Suprapubic skin (tissue), 4 donors: ENCODE data around the gene TOX3.

Source experiments
- CTCF ChIP-seq, 2 donors: fragments of 200-600 bp in 1 of 2; fragments of 450-650 bp in 1 of 2; sonication (generic) in 1 of 2; IDR thresholded peaks; one replicate each; pipeline ENCODE4 v1.5.1; 2016 to 2019; ENCODE audit warnings: antibody characterized with exemption in 2 of 2, mild to moderate bottlenecking in 1 of 2, moderate library complexity in 1 of 2
- EP300 ChIP-seq: sonication (generic); formaldehyde crosslinking; IDR thresholded peaks from one replicate; pipeline ENCODE4 v1.6.1; 2017; ENCODE audit warnings: antibody characterized with exemption
- POLR2AphosphoS5 ChIP-seq, 3 donors: sonication (generic); formaldehyde crosslinking; IDR thresholded peaks; one replicate each; pipeline ENCODE4 v1.6.1; 2017; ENCODE audit warnings: antibody characterized with exemption in 3 of 3

- no peak for TF ChIP-seq CTCF (IDR thresholded peaks at IDR 0.05)
- TF ChIP-seq EP300, result no peak
- no peak for TF ChIP-seq POLR2AphosphoS5 (IDR thresholded peaks at IDR 0.05)
These were observed 49.7 kb downstream of the TOX3 start for GRCh38 chr16:52497067-52497816.
